HepG2 (cell line): Measurements from ENCODE around the gene SNRNP200. TPM values are rescaled to one million over a fixed set of nuclear protein-coding genes. Genes with fewer than 3 reads are reported as not detected.

Experiments
- CREM ChIP-seq, 2 experiments: sonication (generic) in 1 of 2; formaldehyde crosslinking in 1 of 2; IDR thresholded peaks; 2 replicates each; pipeline versions ENCODE4 v1.4.0 to v1.6.1; 2016 to 2020; ENCODE audit warnings: antibody characterized with exemption in 1 of 2, mild to moderate bottlenecking in 1 of 2, missing genetic modification reagents in 1 of 2
- E2F5 ChIP-seq: sonication (generic); formaldehyde crosslinking; conservative IDR thresholded peaks from 2 replicates; pipeline ENCODE4 v1.4.0; 2020; ENCODE audit warnings: missing genetic modification reagents
- EHMT2 ChIP-seq: fragments of 200-600 bp; sonication (generic); IDR thresholded peaks from 2 replicates; pipeline ENCODE4 v1.7.0; 2017; ENCODE audit warnings: antibody characterized with exemption, low read depth, low read length, borderline replicate concordance
- FOSL2 ChIP-seq: sonication (generic); formaldehyde crosslinking; IDR thresholded peaks from 2 replicates; pipeline ENCODE4 v1.4.0; 2020; ENCODE audit warnings: missing genetic modification reagents
- MAFF ChIP-seq: IDR thresholded peaks from 2 replicates; pipeline ENCODE4 v1.6.1; 2011; ENCODE audit warnings: low read depth, low read length, improper control_type of control experiment
- MED1 ChIP-seq: sonication (generic); formaldehyde crosslinking; IDR thresholded peaks from 2 replicates; pipeline ENCODE4 v1.4.0; 2020; ENCODE audit warnings: missing genetic modification reagents
- MEF2D ChIP-seq: sonication (generic); formaldehyde crosslinking; IDR thresholded peaks from 2 replicates; pipeline ENCODE4 v1.5.1; 2020; ENCODE audit warnings: mild to moderate bottlenecking, missing genetic modification reagents
- MIXL1 ChIP-seq: IDR thresholded peaks from 2 replicates; pipeline ENCODE4 v1.6.1; 2016
- RBFOX2 ChIP-seq: fragments of 200-400 bp; formaldehyde crosslinking; IDR thresholded peaks from 2 replicates; pipeline ENCODE4 v1.6.1; 2017; ENCODE audit warnings: low read depth, mild to moderate bottlenecking, low read length
- RBM39 ChIP-seq: fragments of 200-400 bp; formaldehyde crosslinking; IDR thresholded peaks from one replicate; pipeline ENCODE4 v1.6.1; 2018; ENCODE audit warnings: antibody characterized with exemption, mild to moderate bottlenecking, low read depth, low read length; ENCODE audit not compliant: poor library complexity, severe bottlenecking
- RNF2 ChIP-seq: fragments of 450-650 bp; conservative IDR thresholded peaks from 2 replicates; pipeline ENCODE4 v1.6.1; 2016; ENCODE audit warnings: low read depth
- RXRB ChIP-seq: IDR thresholded peaks from 2 replicates; pipeline ENCODE4 v1.6.1; 2016; ENCODE audit warnings: borderline replicate concordance, missing genetic modification reagents, missing compliant biosample characterization
- TRIM24 ChIP-seq: sonication (generic); formaldehyde crosslinking; IDR thresholded peaks from 2 replicates; pipeline ENCODE4 v1.8.0; 2022; ENCODE audit warnings: mild to moderate bottlenecking, missing genetic modification reagents
- ZFP37 ChIP-seq: sonication (generic); formaldehyde crosslinking; IDR thresholded peaks from 2 replicates; pipeline ENCODE4 v1.4.0; 2020; ENCODE audit warnings: missing genetic modification reagents, borderline replicate concordance
- ZKSCAN1 ChIP-seq: fragments of 150-350 bp; IDR thresholded peaks from 2 replicates; pipeline ENCODE4 v1.6.1; 2014; ENCODE audit warnings: low read length
- ZNF317 ChIP-seq: sonication (generic); formaldehyde crosslinking; IDR thresholded peaks from 2 replicates; pipeline ENCODE4 v1.5.0; 2020; ENCODE audit warnings: mild to moderate bottlenecking, missing genetic modification reagents
- ZNF362 ChIP-seq: sonication (generic); formaldehyde crosslinking; IDR thresholded peaks from 2 replicates; pipeline ENCODE4 v1.4.0; 2020; ENCODE audit warnings: missing genetic modification reagents, mild to moderate bottlenecking, borderline replicate concordance
- ZNF569 ChIP-seq: sonication (generic); formaldehyde crosslinking; IDR thresholded peaks from 2 replicates; pipeline ENCODE4 v1.5.0; 2020; ENCODE audit warnings: mild to moderate bottlenecking, missing genetic modification reagents, moderate library complexity, borderline replicate concordance
- ZNF597 ChIP-seq: sonication (generic); formaldehyde crosslinking; IDR thresholded peaks from 2 replicates; pipeline ENCODE4 v1.5.0; 2020; ENCODE audit warnings: missing genetic modification reagents
- ZNF703 ChIP-seq: sonication (generic); formaldehyde crosslinking; IDR thresholded peaks from 2 replicates; pipeline ENCODE4 v1.5.1; 2020; ENCODE audit warnings: missing genetic modification reagents, mild to moderate bottlenecking, moderate library complexity, borderline replicate concordance
- ZNF747 ChIP-seq: sonication (generic); formaldehyde crosslinking; IDR thresholded peaks from 2 replicates; pipeline ENCODE4 v1.8.1; 2023; ENCODE audit warnings: missing genetic modification reagents, mild to moderate bottlenecking, borderline replicate concordance
- ZNF841 ChIP-seq: sonication (generic); formaldehyde crosslinking; IDR thresholded peaks from 2 replicates; pipeline ENCODE4 v1.8.1; 2023; ENCODE audit warnings: missing genetic modification reagents, borderline replicate concordance
- ZSCAN12 ChIP-seq: sonication (generic); formaldehyde crosslinking; IDR thresholded peaks from 2 replicates; pipeline ENCODE4 v1.9.0; 2021; ENCODE audit warnings: mild to moderate bottlenecking, missing genetic modification reagents
- ZSCAN25 ChIP-seq: sonication (generic); formaldehyde crosslinking; IDR thresholded peaks from 2 replicates; pipeline ENCODE4 v1.8.0; 2022; ENCODE audit warnings: mild to moderate bottlenecking, missing genetic modification reagents
- ZSCAN30 ChIP-seq: sonication (generic); formaldehyde crosslinking; IDR thresholded peaks from 2 replicates; pipeline ENCODE4 v1.5.0; 2020; ENCODE audit warnings: mild to moderate bottlenecking, missing genetic modification reagents
- ZSCAN31 ChIP-seq: sonication (generic); formaldehyde crosslinking; IDR thresholded peaks from 2 replicates; pipeline ENCODE4 v1.5.0; 2020; ENCODE audit warnings: low read depth, mild to moderate bottlenecking, missing genetic modification reagents
- polyA plus RNA-seq, 8 experiments: library from polyadenylated mRNA; depleted of rRNA in 3 of 8; stranded (reverse) in 7 of 8; unstranded in 1 of 8; fragments of >200 nt; fragmentation: Illumina TruSeq in 4 of 8; extraction: Trizol in 4 of 8; gene quantifications; 2 replicates each; pipeline versions ENCODE4 v1.2.1 to v1.2.3, GENCODE V29; 2011 to 2016; ENCODE audit warnings: low read depth in 4 of 8, missing spikeins in 1 of 8, mixed read lengths in 1 of 8; ENCODE audit not compliant: insufficient read depth in 1 of 8
- total RNA-seq, 5 experiments: library from RNA; depleted of rRNA; stranded (reverse); fragments of >200 nt; fragmentation: Illumina TruSeq; extraction: Trizol; gene quantifications; 2 replicates each; pipeline ENCODE4 v1.2.3, GENCODE V29; 2016; ENCODE audit warnings: low read depth in 1 of 5
- TF ChIP-seq, protein P1 (sequence below): fragments of 450-650 bp; IDR thresholded peaks from 2 replicates; pipeline ENCODE4 v1.6.1; 2017; ENCODE audit warnings: mild to moderate bottlenecking

The SNRNP200 gene
- total and polyA plus RNA-seq, 2 of the 13 experiments (the other 11 are each of a cell fraction or from before 2014, with no cell fraction given), result 99.0 to 232 TPM

GRCh38 chr2:96317584-96317997, 12.2 kb upstream of the SNRNP200 start (continued):
- TF ChIP-seq ZNF841 (CRISPR knock-in tag), result no peak
- TF ChIP-seq ZNF597, result no peak
- no peak for TF ChIP-seq CREM (IDR thresholded peaks at IDR 0.05)
- TF ChIP-seq CREM (CRISPR knock-in tag; IDR thresholded peaks at IDR 0.05), result no peak
- TF ChIP-seq ZKSCAN1, result no peak
- no peak for TF ChIP-seq ZSCAN31
- TF ChIP-seq ZNF362 (CRISPR knock-in tag), result no peak; the same call in 1 of the 2 replicates
- no peak for TF ChIP-seq ZNF569 (CRISPR knock-in tag)
- TF ChIP-seq RNF2, result no peak
- TF ChIP-seq ZSCAN12 (CRISPR knock-in tag), result no peak
- no peak for TF ChIP-seq ZFP37
- no peak for TF ChIP-seq ZSCAN30
- no peak for TF ChIP-seq TRIM24 (CRISPR knock-in tag)
- TF ChIP-seq RXRB (CRISPR knock-in tag), result no peak
- TF ChIP-seq FOSL2 (CRISPR knock-in tag), result peak; percentile 63
- TF ChIP-seq EHMT2, result no peak
- no peak for TF ChIP-seq E2F5
- TF ChIP-seq, protein P1, sequence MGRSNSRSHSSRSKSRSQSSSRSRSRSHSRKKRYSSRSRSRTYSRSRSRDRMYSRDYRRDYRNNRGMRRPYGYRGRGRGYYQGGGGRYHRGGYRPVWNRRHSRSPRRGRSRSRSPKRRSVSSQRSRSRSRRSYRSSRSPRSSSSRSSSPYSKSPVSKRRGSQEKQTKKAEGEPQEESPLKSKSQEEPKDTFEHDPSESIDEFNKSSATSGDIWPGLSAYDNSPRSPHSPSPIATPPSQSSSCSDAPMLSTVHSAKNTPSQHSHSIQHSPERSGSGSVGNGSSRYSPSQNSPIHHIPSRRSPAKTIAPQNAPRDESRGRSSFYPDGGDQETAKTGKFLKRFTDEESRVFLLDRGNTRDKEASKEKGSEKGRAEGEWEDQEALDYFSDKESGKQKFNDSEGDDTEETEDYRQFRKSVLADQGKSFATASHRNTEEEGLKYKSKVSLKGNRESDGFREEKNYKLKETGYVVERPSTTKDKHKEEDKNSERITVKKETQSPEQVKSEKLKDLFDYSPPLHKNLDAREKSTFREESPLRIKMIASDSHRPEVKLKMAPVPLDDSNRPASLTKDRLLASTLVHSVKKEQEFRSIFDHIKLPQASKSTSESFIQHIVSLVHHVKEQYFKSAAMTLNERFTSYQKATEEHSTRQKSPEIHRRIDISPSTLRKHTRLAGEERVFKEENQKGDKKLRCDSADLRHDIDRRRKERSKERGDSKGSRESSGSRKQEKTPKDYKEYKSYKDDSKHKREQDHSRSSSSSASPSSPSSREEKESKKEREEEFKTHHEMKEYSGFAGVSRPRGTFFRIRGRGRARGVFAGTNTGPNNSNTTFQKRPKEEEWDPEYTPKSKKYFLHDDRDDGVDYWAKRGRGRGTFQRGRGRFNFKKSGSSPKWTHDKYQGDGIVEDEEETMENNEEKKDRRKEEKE, result no peak
- no peak for TF ChIP-seq ZNF317 (CRISPR knock-in tag)
- TF ChIP-seq MED1 (CRISPR knock-in tag), result 0 out of 2 replicates have a peak, but pooled peaks have one; percentile 34
- no peak for TF ChIP-seq ZSCAN25 (CRISPR knock-in tag)
- TF ChIP-seq ZNF747 (CRISPR knock-in tag), result no peak
- peak; percentile 48; the same call in 1 of the 2 replicates for TF ChIP-seq MAFF
- 0 out of 2 replicates have a peak, but pooled peaks have one; percentile 38 for TF ChIP-seq MEF2D (CRISPR knock-in tag)
- no peak for TF ChIP-seq ZNF703 (CRISPR knock-in tag)
- no peak for TF ChIP-seq MIXL1
- TF ChIP-seq RBM39, result no peak
- TF ChIP-seq RBFOX2, result no peak
